ENCODE results near the gene FOXP1. TPM values are rescaled to one million over a fixed set of nuclear protein-coding genes. Genes with fewer than 3 reads are reported as not detected.

FOXP1 gene
- polyA plus RNA-seq, 1 experiment, result 56.6 TPM

DNA sequence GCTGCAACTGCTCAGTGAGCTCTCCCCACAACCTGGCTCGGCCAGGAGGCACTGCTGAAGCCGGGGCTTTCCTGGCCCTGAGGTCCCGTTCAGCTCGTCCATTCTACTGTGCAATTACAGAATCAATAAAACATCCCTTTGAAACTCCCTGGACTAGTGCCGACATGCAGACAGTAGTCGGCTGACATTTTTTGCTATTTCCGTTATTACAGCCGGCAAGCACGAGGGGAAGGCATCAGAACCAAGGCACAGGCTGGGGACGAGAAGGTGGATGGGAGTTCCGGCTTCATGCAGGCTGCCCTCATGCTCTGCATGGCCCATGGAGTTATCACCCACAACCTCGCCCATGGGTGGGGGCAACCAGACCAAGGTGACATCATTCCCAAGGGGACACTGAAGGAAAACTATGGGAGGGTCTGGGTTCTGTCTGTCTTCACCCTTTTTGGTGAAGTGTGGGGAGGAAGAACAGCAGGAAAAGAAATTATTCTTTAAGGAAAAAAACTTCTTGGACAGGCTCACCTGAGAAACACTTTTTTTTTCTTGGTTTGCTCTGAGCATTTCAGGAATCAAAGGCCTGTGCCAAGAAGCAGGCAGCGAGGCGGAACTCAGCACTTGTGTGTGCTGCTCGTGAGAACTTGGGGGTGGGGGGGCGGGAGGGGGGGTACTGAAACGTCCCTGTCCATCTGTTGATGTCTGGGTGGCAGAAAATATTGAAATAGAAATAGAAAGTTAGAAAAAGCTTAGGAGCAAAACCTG, 154.5 kb downstream of the FOXP1 start:
- TF ChIP-seq, protein P1, sequence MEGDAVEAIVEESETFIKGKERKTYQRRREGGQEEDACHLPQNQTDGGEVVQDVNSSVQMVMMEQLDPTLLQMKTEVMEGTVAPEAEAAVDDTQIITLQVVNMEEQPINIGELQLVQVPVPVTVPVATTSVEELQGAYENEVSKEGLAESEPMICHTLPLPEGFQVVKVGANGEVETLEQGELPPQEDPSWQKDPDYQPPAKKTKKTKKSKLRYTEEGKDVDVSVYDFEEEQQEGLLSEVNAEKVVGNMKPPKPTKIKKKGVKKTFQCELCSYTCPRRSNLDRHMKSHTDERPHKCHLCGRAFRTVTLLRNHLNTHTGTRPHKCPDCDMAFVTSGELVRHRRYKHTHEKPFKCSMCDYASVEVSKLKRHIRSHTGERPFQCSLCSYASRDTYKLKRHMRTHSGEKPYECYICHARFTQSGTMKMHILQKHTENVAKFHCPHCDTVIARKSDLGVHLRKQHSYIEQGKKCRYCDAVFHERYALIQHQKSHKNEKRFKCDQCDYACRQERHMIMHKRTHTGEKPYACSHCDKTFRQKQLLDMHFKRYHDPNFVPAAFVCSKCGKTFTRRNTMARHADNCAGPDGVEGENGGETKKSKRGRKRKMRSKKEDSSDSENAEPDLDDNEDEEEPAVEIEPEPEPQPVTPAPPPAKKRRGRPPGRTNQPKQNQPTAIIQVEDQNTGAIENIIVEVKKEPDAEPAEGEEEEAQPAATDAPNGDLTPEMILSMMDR (IDR thresholded peaks at IDR 0.05; ENCODE audit: low read depth, low read length), result no peak
- DNase-seq (ENCODE audit: low read depth, low spot score), result no peak
- Histone ChIP-seq H3K27me3 (ENCODE audit: control insufficient read depth, insufficient read depth, low read length) (no peaks in the 10 kb centered on the region), H3K27ac (ENCODE audit: low read depth, low read length) (no peak overlapping the region), H3K9me3 (ENCODE audit: control insufficient read depth, insufficient read depth, low read length) (no peaks in the 10 kb centered on the region), H3K4me3 (ENCODE audit: low read depth, low read length) (no peak overlapping the region)
- POLR2A ChIA-PET, result no interaction called here
- CTCF ChIA-PET, result no interaction called here

DNA sequence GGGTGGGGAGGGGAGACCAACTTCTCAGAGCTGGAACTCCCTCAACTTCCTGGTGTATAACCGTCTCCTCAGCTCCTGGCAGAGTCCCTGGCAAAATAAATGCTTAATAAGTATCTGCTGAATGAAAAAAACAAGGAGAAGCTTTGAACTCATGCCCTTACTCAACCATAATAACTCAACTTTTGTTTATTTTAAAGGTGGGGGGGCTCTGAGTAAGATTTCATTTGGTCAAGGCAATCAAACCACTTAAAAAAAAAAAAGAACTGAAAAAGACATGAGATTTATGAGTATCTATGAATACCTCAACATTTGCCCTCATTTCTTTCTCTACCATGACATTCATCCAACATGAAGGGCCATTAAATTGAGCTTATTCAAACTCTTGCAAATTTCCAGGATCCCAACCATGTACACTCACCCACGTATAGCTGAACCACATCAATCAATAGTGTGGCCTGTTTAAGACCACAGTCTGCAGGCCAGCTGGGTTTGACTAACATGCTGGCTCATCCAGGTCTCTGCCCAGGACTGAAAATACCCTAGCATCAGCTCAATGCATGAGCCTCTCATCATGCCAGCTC, 157.9 kb downstream of the FOXP1 start:
- POLR2A ChIA-PET, result interaction anchor here (0.6 to 1.2 kb wide), 6 partner anchors 70 to 217 kb away, joined by 3 to 6 read pairs (median 3); no protein-coding TSS in a partner anchor
- peak; percentile 66 for DNase-seq (ENCODE audit: low read depth, low spot score)
- H3K27me3 ChIP-seq (ENCODE audit: control insufficient read depth, insufficient read depth, low read length), result no peaks in the 10 kb centered on the region
- H3K9me3 ChIP-seq (ENCODE audit: control insufficient read depth, insufficient read depth, low read length), result no peaks in the 10 kb centered on the region
- CTCF ChIA-PET, result interaction anchor here (0.5 to 0.9 kb wide), 2 partner anchors 160 to 228 kb away, joined by 3 read pairs; no protein-coding TSS in a partner anchor
- TF ChIP-seq, protein P1 (IDR thresholded peaks at IDR 0.05; ENCODE audit: low read depth, low read length), result no peak
- H3K4me3 ChIP-seq (ENCODE audit: low read depth, low read length), result no peak overlapping the region
- H3K27ac ChIP-seq (ENCODE audit: low read depth, low read length), result no peak overlapping the region

DNA sequence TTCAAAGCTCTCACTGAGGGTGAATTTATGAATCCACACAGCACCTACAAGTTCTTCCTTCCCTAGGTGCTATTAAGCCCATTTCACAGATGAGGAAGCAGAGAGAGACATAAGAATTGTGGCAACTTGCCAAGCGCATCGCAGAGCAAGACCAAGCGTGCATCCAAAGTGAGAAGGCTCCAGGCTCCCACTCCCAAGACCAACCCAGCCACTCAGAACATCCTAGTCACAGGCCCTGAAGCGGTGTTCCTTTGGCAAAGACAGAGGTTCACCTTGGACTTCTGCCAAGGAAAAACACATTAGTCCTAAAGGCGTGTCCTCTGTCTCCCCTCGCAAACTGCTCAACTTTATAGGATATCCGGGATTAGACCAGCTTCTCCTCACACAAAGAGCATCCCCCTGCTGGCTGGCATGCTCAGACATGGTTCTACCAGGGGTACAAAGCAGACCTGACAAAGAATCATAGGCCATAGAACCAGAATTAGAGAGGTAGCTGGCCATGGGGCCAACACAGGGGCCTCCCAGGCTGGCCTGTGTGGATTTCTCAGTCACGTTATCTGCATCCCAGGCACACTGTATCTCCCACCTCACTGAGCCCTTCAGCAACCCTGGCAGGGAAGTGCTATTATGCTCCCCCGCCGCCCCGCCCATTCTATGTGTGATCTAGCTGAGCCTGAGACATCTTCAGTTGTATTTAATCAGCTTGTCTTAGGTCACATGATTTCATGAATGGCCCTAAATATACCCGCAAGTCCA, 160.2 kb downstream of the FOXP1 start:
- Histone ChIP-seq H3K27me3 (ENCODE audit: control insufficient read depth, insufficient read depth, low read length) (no peaks in the 10 kb centered on the region), H3K27ac (ENCODE audit: low read depth, low read length) (no peak overlapping the region), H3K9me3 (ENCODE audit: control insufficient read depth, insufficient read depth, low read length) (no peaks in the 10 kb centered on the region), H3K4me3 (ENCODE audit: low read depth, low read length) (no peak overlapping the region)
- CTCF ChIA-PET, result no interaction called here
- TF ChIP-seq, protein P1 (IDR thresholded peaks at IDR 0.05; ENCODE audit: low read depth, low read length), result peak; percentile 15; the same call in 1 of the 2 replicates
- no peak for DNase-seq (ENCODE audit: low read depth, low spot score)
- POLR2A ChIA-PET, result no interaction called here

DNA sequence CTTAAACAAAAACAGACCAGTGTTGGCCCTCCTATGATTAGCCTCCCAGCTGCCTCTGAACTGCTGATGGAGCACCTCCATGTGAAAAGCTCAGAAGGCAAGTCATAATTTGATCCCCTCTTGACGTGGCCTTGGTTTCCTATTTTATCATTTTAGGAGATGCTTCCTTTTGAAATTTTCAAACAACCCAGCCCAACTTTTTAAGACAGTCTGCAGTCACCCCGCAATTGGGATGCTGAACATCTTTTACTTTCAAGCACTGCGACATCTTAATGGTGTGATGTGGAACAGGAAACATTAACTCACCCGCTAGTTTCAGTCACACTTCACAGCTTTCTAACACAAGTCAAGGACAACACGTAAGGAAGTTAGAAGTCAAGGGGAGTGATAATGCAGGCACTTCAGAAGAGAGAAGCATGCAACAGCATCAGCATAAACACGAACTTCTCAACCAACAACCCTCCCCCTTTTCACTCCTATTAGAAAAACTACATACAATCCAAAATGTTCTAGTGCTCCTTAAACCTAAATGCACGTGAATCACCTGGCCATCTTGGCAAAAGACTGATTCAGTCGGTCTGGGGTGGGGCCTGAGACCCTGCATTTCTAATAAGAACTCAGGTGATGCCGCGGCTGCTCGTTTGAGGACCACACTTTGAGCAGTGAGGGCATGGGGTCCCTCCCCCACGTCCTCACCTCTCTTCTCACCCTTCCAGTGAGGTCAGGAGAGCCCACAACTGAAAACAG, 161.5 kb downstream of the FOXP1 start:
- no peaks in the 10 kb centered on the region for H3K27me3 ChIP-seq (ENCODE audit: control insufficient read depth, insufficient read depth, low read length)
- TF ChIP-seq, protein P1 (IDR thresholded peaks at IDR 0.05; ENCODE audit: low read depth, low read length), result no peak
- CTCF ChIA-PET, result no interaction called here
- H3K4me3 ChIP-seq (ENCODE audit: low read depth, low read length), result no peak overlapping the region
- POLR2A ChIA-PET, result no interaction called here
- H3K27ac ChIP-seq (ENCODE audit: low read depth, low read length), result no peak overlapping the region
- DNase-seq (ENCODE audit: low read depth, low spot score), result no peak
- no peaks in the 10 kb centered on the region for H3K9me3 ChIP-seq (ENCODE audit: control insufficient read depth, insufficient read depth, low read length)

Measured in AG04450 (cell line).